SIG-M5 treated with dmso at 0.1 percent for 504 hours (cell line): ENCODE measurements around the gene EPB41L1.

Source experiments
- DNase-seq: peaks from one replicate; lab custom pipeline; 2025; ENCODE audit not compliant: unreplicated experiment; lab: John Stamatoyannopoulos, UW

The EPB41L1 gene

GRCh38 chr20:36153736-36154699 is 522 bp upstream of the EPB41L1 start:
- peak; percentile 27 for DNase-seq

- no peak for DNase-seq
Measured at GRCh38 chr20:36155629-36155971, 1.1 kb downstream of the EPB41L1 start.

- no peak for DNase-seq
Measured at GRCh38 chr20:36155991-36156390, 1.5 kb downstream of the EPB41L1 start.

GRCh38 chr20:36157610-36158009 is 3.1 kb downstream of the EPB41L1 start:
- DNase-seq = no peak

- DNase-seq = no peak
Measured at GRCh38 chr20:36158160-36158741, 3.7 kb downstream of the EPB41L1 start.

- DNase-seq = no peak
Measured at GRCh38 chr20:36159833-36160232, 5.3 kb downstream of the EPB41L1 start.

- DNase-seq = no peak
Measured at GRCh38 chr20:36162272-36162966, 7.9 kb downstream of the EPB41L1 start.

- DNase-seq = no peak
Measured at GRCh38 chr20:36167902-36168503, 13.5 kb downstream of the EPB41L1 start.

GRCh38 chr20:36170542-36171215 is 16.1 kb downstream of the EPB41L1 start:
- no peak for DNase-seq

GRCh38 chr20:36173451-36173933 is 19.0 kb downstream of the EPB41L1 start:
- DNase-seq = peak; percentile 43

GRCh38 chr20:36175016-36175415 is 20.5 kb downstream of the EPB41L1 start:
- DNase-seq = no peak

GRCh38 chr20:36175475-36175995 is 21.0 kb downstream of the EPB41L1 start:
- DNase-seq = no peak

GRCh38 chr20:36177716-36178115 is 23.2 kb downstream of the EPB41L1 start:
- DNase-seq = no peak

- no peak for DNase-seq
Measured at GRCh38 chr20:36179170-36179945, 24.8 kb downstream of the EPB41L1 start.

GRCh38 chr20:36180323-36180722 is 25.8 kb downstream of the EPB41L1 start:
- no peak for DNase-seq

GRCh38 chr20:36181934-36182603 is 27.5 kb downstream of the EPB41L1 start:
- DNase-seq = no peak

GRCh38 chr20:36182604-36183154 is 28.1 kb downstream of the EPB41L1 start:
- DNase-seq = no peak

- DNase-seq = no peak
Measured at GRCh38 chr20:36183155-36183944, 28.8 kb downstream of the EPB41L1 start.
